HepG2 (cell line): ENCODE results near the gene EEF1A2. TPM values are rescaled to one million over a fixed set of nuclear protein-coding genes. Genes with fewer than 3 reads are reported as not detected.
A peak's percentile ranks its signal among the peaks of the same experiment; 100 is the strongest.

Source experiments
- ARID2 ChIP-seq: sonication (generic); formaldehyde crosslinking; IDR thresholded peaks from 2 replicates; pipeline ENCODE4 v1.8.1; 2022; ENCODE audit warnings: mild to moderate bottlenecking, missing genetic modification reagents, borderline replicate concordance
- ARNT2 ChIP-seq: sonication (generic); formaldehyde crosslinking; IDR thresholded peaks from 2 replicates; pipeline ENCODE4 v1.8.0; 2022; ENCODE audit warnings: mild to moderate bottlenecking, low read depth, missing genetic modification reagents, moderate library complexity
- CREM ChIP-seq, 2 experiments: sonication (generic) in 1 of 2; formaldehyde crosslinking in 1 of 2; IDR thresholded peaks; 2 replicates each; pipeline versions ENCODE4 v1.4.0 to v1.6.1; 2016 to 2020; ENCODE audit warnings: antibody characterized with exemption in 1 of 2, mild to moderate bottlenecking in 1 of 2, missing genetic modification reagents in 1 of 2
- CTCF ChIP-seq: sonication (generic); formaldehyde crosslinking; IDR thresholded peaks from 2 replicates; pipeline ENCODE4 v1.5.0; 2020; ENCODE audit warnings: mild to moderate bottlenecking, missing genetic modification reagents, moderate library complexity
- EEA1 ChIP-seq: sonication (generic); formaldehyde crosslinking; IDR thresholded peaks from 2 replicates; pipeline ENCODE4 v1.5.1; 2020; ENCODE audit warnings: mild to moderate bottlenecking, missing genetic modification reagents, borderline replicate concordance
- JUN ChIP-seq: sonication (generic); formaldehyde crosslinking; IDR thresholded peaks from 2 replicates; pipeline ENCODE4 v1.4.0; 2020; ENCODE audit warnings: mild to moderate bottlenecking, missing genetic modification reagents
- LBX2 ChIP-seq: sonication (generic); formaldehyde crosslinking; IDR thresholded peaks from 2 replicates; pipeline ENCODE4 v1.5.0; 2020; ENCODE audit warnings: missing genetic modification reagents, mild to moderate bottlenecking, borderline replicate concordance
- MAX ChIP-seq: IDR thresholded peaks from 2 replicates; pipeline ENCODE4 v1.6.1; 2012; ENCODE audit warnings: inconsistent platforms
- MED1 ChIP-seq: sonication (generic); formaldehyde crosslinking; IDR thresholded peaks from 2 replicates; pipeline ENCODE4 v1.4.0; 2020; ENCODE audit warnings: missing genetic modification reagents
- MTF2 ChIP-seq: sonication (generic); formaldehyde crosslinking; IDR thresholded peaks from 2 replicates; pipeline ENCODE4 v1.5.0; 2020; ENCODE audit warnings: missing genetic modification reagents, borderline replicate concordance
- RFX5 ChIP-seq: IDR thresholded peaks from 2 replicates; pipeline ENCODE4 v1.6.1; 2011; ENCODE audit warnings: low read depth, low read length, improper control_type of control experiment
- SALL1 ChIP-seq: sonication (generic); formaldehyde crosslinking; IDR thresholded peaks from 2 replicates; pipeline ENCODE4 v1.8.0; 2022; ENCODE audit warnings: mild to moderate bottlenecking, missing genetic modification reagents
- ZFP41 ChIP-seq: sonication (generic); formaldehyde crosslinking; IDR thresholded peaks from 2 replicates; pipeline ENCODE4 v1.4.0; 2020; ENCODE audit warnings: mild to moderate bottlenecking, missing genetic modification reagents, borderline replicate concordance
- ZNF143 ChIP-seq: sonication (generic); formaldehyde crosslinking; IDR thresholded peaks from 2 replicates; pipeline ENCODE4 v1.4.0; 2020; ENCODE audit warnings: missing genetic modification reagents
- ZNF33B ChIP-seq: sonication (generic); formaldehyde crosslinking; IDR thresholded peaks from 2 replicates; pipeline ENCODE4 v1.5.1; 2020; ENCODE audit warnings: mild to moderate bottlenecking, missing genetic modification reagents
- ZNF414 ChIP-seq: sonication (generic); formaldehyde crosslinking; IDR thresholded peaks from 2 replicates; pipeline ENCODE4 v1.5.0; 2020; ENCODE audit warnings: missing genetic modification reagents
- ZNF7 ChIP-seq: IDR thresholded peaks from 2 replicates; pipeline ENCODE4 v1.6.1; 2016; ENCODE audit warnings: missing biosample characterization, missing genetic modification reagents
- ZNF749 ChIP-seq: sonication (generic); formaldehyde crosslinking; IDR thresholded peaks from 2 replicates; pipeline ENCODE4 v1.8.0; 2022; ENCODE audit warnings: mild to moderate bottlenecking, missing genetic modification reagents, moderate library complexity, borderline replicate concordance
- ZNF83 ChIP-seq: sonication (generic); formaldehyde crosslinking; IDR thresholded peaks from 2 replicates; pipeline ENCODE4 v1.4.0; 2020; ENCODE audit warnings: missing genetic modification reagents, mild to moderate bottlenecking, borderline replicate concordance
- polyA plus RNA-seq, 8 experiments: library from polyadenylated mRNA; depleted of rRNA in 3 of 8; stranded (reverse) in 7 of 8; unstranded in 1 of 8; fragments of >200 nt; fragmentation: Illumina TruSeq in 4 of 8; extraction: Trizol in 4 of 8; gene quantifications; 2 replicates each; pipeline versions ENCODE4 v1.2.1 to v1.2.3, GENCODE V29; 2011 to 2016; ENCODE audit warnings: low read depth in 4 of 8, missing spikeins in 1 of 8, mixed read lengths in 1 of 8; ENCODE audit not compliant: insufficient read depth in 1 of 8
- total RNA-seq, 5 experiments: library from RNA; depleted of rRNA; stranded (reverse); fragments of >200 nt; fragmentation: Illumina TruSeq; extraction: Trizol; gene quantifications; 2 replicates each; pipeline ENCODE4 v1.2.3, GENCODE V29; 2016; ENCODE audit warnings: low read depth in 1 of 5
- TF ChIP-seq, protein P1 (sequence below): sonication (generic); formaldehyde crosslinking; IDR thresholded peaks from 2 replicates; pipeline ENCODE4 v1.4.0; 2020; ENCODE audit warnings: missing genetic modification reagents, borderline replicate concordance
- TF ChIP-seq, protein P2 (sequence below): sonication (generic); formaldehyde crosslinking; IDR thresholded peaks from 2 replicates; pipeline ENCODE4 v1.4.0; 2020; ENCODE audit warnings: mild to moderate bottlenecking, missing genetic modification reagents
- TF ChIP-seq, protein P3 (sequence below): sonication (generic); formaldehyde crosslinking; IDR thresholded peaks from 2 replicates; pipeline ENCODE4 v1.5.0; 2020; ENCODE audit warnings: missing genetic modification reagents

The EEF1A2 gene
- total and polyA plus RNA-seq, 2 of the 13 experiments (the other 11 are each of a cell fraction or from before 2014, with no cell fraction given) = 0.44 to 0.87 TPM

GRCh38 chr20:63452821-63453523 is 45.9 kb downstream of the EEF1A2 start (continued):
- TF ChIP-seq ARID2 (CRISPR knock-in tag) (no peak), ARNT2 (CRISPR knock-in tag) (no peak), SALL1 (CRISPR knock-in tag) (no peak), ZNF749 (CRISPR knock-in tag) (no peak), ZNF33B (CRISPR knock-in tag) (no peak), ZNF414 (no peak), MED1 (no peak), RFX5 (no peak), LBX2 (no peak), CREM (IDR thresholded peaks at IDR 0.05) (no peak), CREM (CRISPR knock-in tag; IDR thresholded peaks at IDR 0.05) (no peak), ZFP41 (CRISPR knock-in tag) (no peak), CTCF (CRISPR knock-in tag) (peak; percentile 59), EEA1 (CRISPR knock-in tag) (no peak), ZNF143 (no peak), ZNF83 (CRISPR knock-in tag) (no peak), JUN (CRISPR knock-in tag) (no peak), MAX (peak; percentile 38; the same call in 1 of the 2 replicates), ZNF7 (CRISPR knock-in tag) (no peak), MTF2 (peak; percentile 64; the same call in 1 of the 2 replicates)
- TF ChIP-seq, protein P1, sequence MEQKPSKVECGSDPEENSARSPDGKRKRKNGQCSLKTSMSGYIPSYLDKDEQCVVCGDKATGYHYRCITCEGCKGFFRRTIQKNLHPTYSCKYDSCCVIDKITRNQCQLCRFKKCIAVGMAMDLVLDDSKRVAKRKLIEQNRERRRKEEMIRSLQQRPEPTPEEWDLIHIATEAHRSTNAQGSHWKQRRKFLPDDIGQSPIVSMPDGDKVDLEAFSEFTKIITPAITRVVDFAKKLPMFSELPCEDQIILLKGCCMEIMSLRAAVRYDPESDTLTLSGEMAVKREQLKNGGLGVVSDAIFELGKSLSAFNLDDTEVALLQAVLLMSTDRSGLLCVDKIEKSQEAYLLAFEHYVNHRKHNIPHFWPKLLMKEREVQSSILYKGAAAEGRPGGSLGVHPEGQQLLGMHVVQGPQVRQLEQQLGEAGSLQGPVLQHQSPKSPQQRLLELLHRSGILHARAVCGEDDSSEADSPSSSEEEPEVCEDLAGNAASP (CRISPR knock-in tag) = no peak
- TF ChIP-seq, protein P2, sequence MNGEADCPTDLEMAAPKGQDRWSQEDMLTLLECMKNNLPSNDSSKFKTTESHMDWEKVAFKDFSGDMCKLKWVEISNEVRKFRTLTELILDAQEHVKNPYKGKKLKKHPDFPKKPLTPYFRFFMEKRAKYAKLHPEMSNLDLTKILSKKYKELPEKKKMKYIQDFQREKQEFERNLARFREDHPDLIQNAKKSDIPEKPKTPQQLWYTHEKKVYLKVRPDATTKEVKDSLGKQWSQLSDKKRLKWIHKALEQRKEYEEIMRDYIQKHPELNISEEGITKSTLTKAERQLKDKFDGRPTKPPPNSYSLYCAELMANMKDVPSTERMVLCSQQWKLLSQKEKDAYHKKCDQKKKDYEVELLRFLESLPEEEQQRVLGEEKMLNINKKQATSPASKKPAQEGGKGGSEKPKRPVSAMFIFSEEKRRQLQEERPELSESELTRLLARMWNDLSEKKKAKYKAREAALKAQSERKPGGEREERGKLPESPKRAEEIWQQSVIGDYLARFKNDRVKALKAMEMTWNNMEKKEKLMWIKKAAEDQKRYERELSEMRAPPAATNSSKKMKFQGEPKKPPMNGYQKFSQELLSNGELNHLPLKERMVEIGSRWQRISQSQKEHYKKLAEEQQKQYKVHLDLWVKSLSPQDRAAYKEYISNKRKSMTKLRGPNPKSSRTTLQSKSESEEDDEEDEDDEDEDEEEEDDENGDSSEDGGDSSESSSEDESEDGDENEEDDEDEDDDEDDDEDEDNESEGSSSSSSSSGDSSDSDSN (CRISPR knock-in tag) = no peak
- TF ChIP-seq, protein P3, sequence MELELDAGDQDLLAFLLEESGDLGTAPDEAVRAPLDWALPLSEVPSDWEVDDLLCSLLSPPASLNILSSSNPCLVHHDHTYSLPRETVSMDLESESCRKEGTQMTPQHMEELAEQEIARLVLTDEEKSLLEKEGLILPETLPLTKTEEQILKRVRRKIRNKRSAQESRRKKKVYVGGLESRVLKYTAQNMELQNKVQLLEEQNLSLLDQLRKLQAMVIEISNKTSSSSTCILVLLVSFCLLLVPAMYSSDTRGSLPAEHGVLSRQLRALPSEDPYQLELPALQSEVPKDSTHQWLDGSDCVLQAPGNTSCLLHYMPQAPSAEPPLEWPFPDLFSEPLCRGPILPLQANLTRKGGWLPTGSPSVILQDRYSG = no peak
